ENCODE results near the gene DHX9. TPM values are rescaled to one million over a fixed set of nuclear protein-coding genes. Genes with fewer than 3 reads are reported as not detected.

Gene DHX9
- total RNA-seq, 1 donor, result 377 TPM

DNA sequence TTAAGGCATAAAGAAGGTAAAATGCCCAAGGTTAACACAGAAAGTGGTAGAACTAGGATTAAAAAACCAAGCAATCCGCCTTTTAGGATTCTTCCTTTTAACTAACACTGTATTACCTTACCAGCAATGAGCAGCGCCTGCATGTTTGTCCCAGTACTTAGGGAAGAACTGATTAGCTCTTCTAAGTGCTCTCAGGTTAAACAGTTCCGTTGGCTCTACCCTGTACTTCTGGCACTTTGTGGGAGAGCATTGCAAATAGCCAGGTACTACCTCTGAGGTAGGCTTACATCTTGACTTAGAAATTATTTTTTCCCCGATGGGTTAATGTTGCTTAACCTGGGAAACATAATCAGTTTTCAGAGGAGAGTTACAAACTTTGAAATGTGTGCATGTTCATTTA lies 21.5 kb downstream of the DHX9 start:
- Histone ChIP-seq H3K4me3 (ENCODE audit: low read length) (no peak overlapping the region), H3K27me3 (ENCODE audit: insufficient read depth, low read length) (no peaks in the 10 kb centered on the region), H3K9me3 (ENCODE audit: low read depth, low read length) (no peaks in the 10 kb centered on the region), H3K4me1 (ENCODE audit: insufficient read depth, low read length) (no peaks in the 10 kb centered on the region)

DNA sequence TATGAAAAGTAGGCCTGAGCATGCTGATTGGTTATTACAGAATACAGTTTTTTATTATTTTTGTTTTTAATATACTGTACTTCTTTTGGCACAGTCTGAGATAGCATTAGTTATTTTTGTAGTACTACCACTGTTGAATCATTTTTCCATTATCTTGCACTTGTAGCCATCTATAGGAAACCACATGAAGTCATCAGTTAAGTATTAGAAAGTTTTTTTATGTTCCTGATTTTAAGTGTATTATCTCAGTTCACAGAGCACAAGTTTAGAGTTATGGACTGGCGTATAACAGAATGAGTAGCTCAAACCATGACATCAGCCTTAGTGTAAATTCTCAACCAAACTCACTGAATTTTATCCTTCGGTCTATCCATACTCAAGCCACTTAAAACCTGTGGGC lies 22.8 kb downstream of the DHX9 start:
- Histone ChIP-seq H3K27me3 (ENCODE audit: insufficient read depth, low read length) (no peaks in the 10 kb centered on the region), H3K4me1 (ENCODE audit: insufficient read depth, low read length) (no peaks in the 10 kb centered on the region), H3K4me3 (ENCODE audit: low read length) (no peak overlapping the region), H3K9me3 (ENCODE audit: low read depth, low read length) (no peaks in the 10 kb centered on the region)

DNA sequence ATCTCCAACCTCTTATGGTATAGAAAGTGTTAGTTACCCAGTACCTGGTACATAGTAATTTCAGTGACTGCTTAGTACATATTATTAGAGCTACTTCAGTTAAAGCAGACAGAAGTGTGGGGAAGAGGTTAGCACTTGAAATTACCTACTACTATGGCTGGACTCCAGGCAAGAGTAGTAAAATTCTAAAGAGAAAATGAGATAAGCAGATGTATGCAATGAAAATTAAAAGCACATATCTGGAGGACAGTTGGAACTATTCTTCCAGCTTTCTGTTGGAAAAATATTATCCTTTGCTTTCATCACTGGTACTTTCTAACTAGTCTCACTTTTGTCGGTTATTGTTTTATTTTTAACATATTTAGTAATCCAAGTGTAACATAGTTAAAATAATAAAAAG lies 23.7 kb downstream of the DHX9 start:
- H3K4me3 ChIP-seq (ENCODE audit: low read length), result no peak overlapping the region
- no peaks in the 10 kb centered on the region for H3K9me3 ChIP-seq (ENCODE audit: low read depth, low read length)
- H3K4me1 ChIP-seq (ENCODE audit: insufficient read depth, low read length), result no peaks in the 10 kb centered on the region
- H3K27me3 ChIP-seq (ENCODE audit: insufficient read depth, low read length), result no peaks in the 10 kb centered on the region

GRCh38 chr1:182863940-182864339 lies 24.8 kb downstream of the DHX9 start:
- Histone ChIP-seq H3K27me3 (ENCODE audit: insufficient read depth, low read length) (no peaks in the 10 kb centered on the region), H3K9me3 (ENCODE audit: low read depth, low read length) (no peaks in the 10 kb centered on the region), H3K4me1 (ENCODE audit: insufficient read depth, low read length) (no peaks in the 10 kb centered on the region), H3K4me3 (ENCODE audit: low read length) (no peak overlapping the region)

DNA sequence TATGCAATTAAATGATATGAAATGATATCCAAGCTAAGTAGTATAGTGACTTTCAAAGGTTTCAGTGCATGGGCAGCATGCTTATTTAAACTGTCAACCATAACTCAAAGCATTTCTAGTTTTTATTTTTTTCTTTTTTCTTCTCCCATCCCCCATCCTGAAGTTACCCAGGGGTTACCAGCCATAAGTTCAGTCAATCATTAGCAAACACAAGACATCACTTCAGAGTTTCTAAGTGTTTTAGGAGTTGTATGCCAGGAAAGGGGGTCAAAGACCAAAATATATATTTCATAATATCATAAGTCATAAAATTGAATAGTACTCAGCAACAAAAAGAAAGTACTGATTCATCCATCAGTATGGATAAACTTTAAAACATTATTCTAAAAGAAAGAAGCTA lies 28.7 kb downstream of the DHX9 start:
- no peak overlapping the region for H3K4me3 ChIP-seq (ENCODE audit: low read length)
- H3K27me3 ChIP-seq (ENCODE audit: insufficient read depth, low read length), result no peaks in the 10 kb centered on the region
- no peaks in the 10 kb centered on the region for H3K4me1 ChIP-seq (ENCODE audit: insufficient read depth, low read length)
- H3K9me3 ChIP-seq (ENCODE audit: low read depth, low read length), result no peaks in the 10 kb centered on the region

DNA sequence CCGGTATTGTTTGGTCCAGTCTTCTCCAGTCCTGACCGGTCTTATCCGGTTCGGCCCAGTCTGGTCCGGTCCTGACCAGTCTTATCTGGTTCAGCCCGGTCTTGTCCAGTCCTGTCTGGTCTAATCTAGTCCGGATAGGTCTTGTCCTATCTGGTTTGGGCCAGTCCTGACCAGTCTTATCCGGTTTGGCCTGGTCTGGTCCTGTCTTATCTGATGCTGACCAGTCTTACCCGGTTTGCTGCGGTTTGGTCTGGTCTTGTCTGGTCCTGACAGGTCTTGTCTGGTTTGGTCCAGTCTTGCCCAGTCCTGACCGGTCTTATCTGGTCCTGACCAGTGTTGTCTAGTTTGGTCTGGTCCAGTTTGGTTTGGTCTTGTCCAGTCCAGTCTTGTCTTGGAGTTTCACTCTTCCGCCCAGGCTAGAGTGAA lies 30.1 kb downstream of the DHX9 start:
- Histone ChIP-seq H3K9me3 (ENCODE audit: low read depth, low read length) (no peaks in the 10 kb centered on the region), H3K4me3 (ENCODE audit: low read length) (no peak overlapping the region), H3K27me3 (ENCODE audit: insufficient read depth, low read length) (no peaks in the 10 kb centered on the region), H3K4me1 (ENCODE audit: insufficient read depth, low read length) (no peaks in the 10 kb centered on the region)

- Histone ChIP-seq H3K4me1 (ENCODE audit: insufficient read depth, low read length) (no peaks in the 10 kb centered on the region), H3K4me3 (ENCODE audit: low read length) (no peak overlapping the region), H3K27me3 (ENCODE audit: insufficient read depth, low read length) (no peaks in the 10 kb centered on the region), H3K9me3 (ENCODE audit: low read depth, low read length) (no peaks in the 10 kb centered on the region)
Measured at GRCh38 chr1:182872881-182873280, 33.7 kb downstream of the DHX9 start.

DNA sequence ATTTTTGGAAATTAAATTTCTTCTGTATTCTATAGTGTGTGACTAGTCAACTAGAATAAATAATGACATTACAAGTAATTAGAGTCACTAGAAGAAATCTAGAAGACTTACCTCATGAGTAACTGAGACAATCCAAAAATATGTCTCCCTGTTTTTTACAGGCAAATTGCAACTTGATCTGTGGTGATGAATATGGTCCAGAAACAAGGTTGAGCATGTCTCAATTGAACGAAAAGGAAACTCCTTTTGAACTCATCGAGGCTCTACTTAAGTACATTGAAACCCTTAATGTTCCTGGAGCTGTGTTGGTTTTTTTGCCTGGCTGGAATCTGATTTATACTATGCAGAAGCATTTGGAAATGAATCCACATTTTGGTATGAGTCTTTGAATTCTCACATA lies 36.7 kb downstream of the DHX9 start:
- Histone ChIP-seq H3K9me3 (ENCODE audit: low read depth, low read length) (no peaks in the 10 kb centered on the region), H3K27me3 (ENCODE audit: insufficient read depth, low read length) (no peaks in the 10 kb centered on the region), H3K4me1 (ENCODE audit: insufficient read depth, low read length) (no peaks in the 10 kb centered on the region), H3K4me3 (ENCODE audit: low read length) (no peak overlapping the region)

- Histone ChIP-seq H3K9me3 (ENCODE audit: low read depth, low read length) (no peaks in the 10 kb centered on the region), H3K4me1 (ENCODE audit: insufficient read depth, low read length) (no peaks in the 10 kb centered on the region), H3K27me3 (ENCODE audit: insufficient read depth, low read length) (no peaks in the 10 kb centered on the region), H3K4me3 (ENCODE audit: low read length) (no peak overlapping the region)
Measured at GRCh38 chr1:182877331-182877730, 38.2 kb downstream of the DHX9 start.

- H3K27me3 ChIP-seq (ENCODE audit: insufficient read depth, low read length), result no peaks in the 10 kb centered on the region
- H3K9me3 ChIP-seq (ENCODE audit: low read depth, low read length), result no peaks in the 10 kb centered on the region
- H3K4me3 ChIP-seq (ENCODE audit: low read length), result no peak overlapping the region
- no peaks in the 10 kb centered on the region for H3K4me1 ChIP-seq (ENCODE audit: insufficient read depth, low read length)
Measured at GRCh38 chr1:182877842-182878241, 38.7 kb downstream of the DHX9 start.

DNA sequence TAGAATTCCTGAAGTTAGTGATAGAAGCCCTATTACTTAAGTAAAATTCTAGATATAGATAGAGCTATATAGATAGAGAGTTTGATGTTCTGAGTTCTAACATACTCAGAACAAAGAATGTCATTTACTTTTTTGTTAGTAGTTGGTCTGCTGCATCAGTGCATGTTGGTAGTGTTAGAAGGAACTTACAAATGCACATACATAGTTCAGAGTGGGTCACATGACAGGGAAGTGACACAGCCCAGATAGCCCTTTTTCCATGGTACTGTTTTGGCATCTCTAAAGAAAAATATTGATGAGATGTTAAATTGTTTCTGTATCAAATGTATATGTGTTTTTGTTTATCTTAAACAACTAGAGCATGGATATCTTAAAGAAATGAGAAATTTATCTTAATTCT lies 45.7 kb downstream of the DHX9 start:
- no peaks in the 10 kb centered on the region for H3K4me1 ChIP-seq (ENCODE audit: insufficient read depth, low read length)
- no peaks in the 10 kb centered on the region for H3K27me3 ChIP-seq (ENCODE audit: insufficient read depth, low read length)
- H3K9me3 ChIP-seq (ENCODE audit: low read depth, low read length), result no peaks in the 10 kb centered on the region
- no peak overlapping the region for H3K4me3 ChIP-seq (ENCODE audit: low read length)

DNA sequence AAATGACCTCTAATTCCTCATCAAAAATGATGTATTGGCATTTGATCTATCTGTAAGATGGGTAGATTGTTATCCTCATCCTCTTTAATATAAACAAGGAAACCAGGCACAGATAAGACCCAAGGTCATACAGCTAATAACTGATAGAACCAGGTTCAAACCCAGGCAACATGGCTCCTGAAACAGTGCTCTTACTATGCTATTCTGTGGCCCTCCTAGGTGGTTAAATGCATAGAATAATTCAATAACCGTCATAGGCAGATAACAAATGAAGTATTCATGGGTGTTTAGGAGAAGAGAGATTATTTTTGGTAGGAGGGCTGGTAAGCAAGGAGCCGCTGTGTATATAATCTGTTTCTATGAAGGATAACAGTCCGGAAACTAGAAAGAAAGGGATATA lies 46.4 kb downstream of the DHX9 start:
- Histone ChIP-seq H3K4me3 (ENCODE audit: low read length) (no peak overlapping the region), H3K4me1 (ENCODE audit: insufficient read depth, low read length) (no peaks in the 10 kb centered on the region), H3K9me3 (ENCODE audit: low read depth, low read length) (no peaks in the 10 kb centered on the region), H3K27me3 (ENCODE audit: insufficient read depth, low read length) (no peaks in the 10 kb centered on the region)

- no peak overlapping the region for H3K4me3 ChIP-seq (ENCODE audit: low read length)
- no peaks in the 10 kb centered on the region for H3K4me1 ChIP-seq (ENCODE audit: insufficient read depth, low read length)
- no peaks in the 10 kb centered on the region for H3K9me3 ChIP-seq (ENCODE audit: low read depth, low read length)
- no peaks in the 10 kb centered on the region for H3K27me3 ChIP-seq (ENCODE audit: insufficient read depth, low read length)
Measured at GRCh38 chr1:182886985-182887384, 47.8 kb downstream of the DHX9 start.

- Histone ChIP-seq H3K4me3 (ENCODE audit: low read length) (no peak overlapping the region), H3K9me3 (ENCODE audit: low read depth, low read length) (no peaks in the 10 kb centered on the region), H3K4me1 (ENCODE audit: insufficient read depth, low read length) (no peaks in the 10 kb centered on the region), H3K27me3 (ENCODE audit: insufficient read depth, low read length) (no peaks in the 10 kb centered on the region)
Measured at GRCh38 chr1:182888736-182889531, 49.8 kb downstream of the DHX9 start.

GRCh38 chr1:182889997-182890396 lies 50.9 kb downstream of the DHX9 start:
- Histone ChIP-seq H3K9me3 (ENCODE audit: low read depth, low read length) (no peaks in the 10 kb centered on the region), H3K4me1 (ENCODE audit: insufficient read depth, low read length) (no peaks in the 10 kb centered on the region), H3K4me3 (ENCODE audit: low read length) (no peak overlapping the region)

DNA sequence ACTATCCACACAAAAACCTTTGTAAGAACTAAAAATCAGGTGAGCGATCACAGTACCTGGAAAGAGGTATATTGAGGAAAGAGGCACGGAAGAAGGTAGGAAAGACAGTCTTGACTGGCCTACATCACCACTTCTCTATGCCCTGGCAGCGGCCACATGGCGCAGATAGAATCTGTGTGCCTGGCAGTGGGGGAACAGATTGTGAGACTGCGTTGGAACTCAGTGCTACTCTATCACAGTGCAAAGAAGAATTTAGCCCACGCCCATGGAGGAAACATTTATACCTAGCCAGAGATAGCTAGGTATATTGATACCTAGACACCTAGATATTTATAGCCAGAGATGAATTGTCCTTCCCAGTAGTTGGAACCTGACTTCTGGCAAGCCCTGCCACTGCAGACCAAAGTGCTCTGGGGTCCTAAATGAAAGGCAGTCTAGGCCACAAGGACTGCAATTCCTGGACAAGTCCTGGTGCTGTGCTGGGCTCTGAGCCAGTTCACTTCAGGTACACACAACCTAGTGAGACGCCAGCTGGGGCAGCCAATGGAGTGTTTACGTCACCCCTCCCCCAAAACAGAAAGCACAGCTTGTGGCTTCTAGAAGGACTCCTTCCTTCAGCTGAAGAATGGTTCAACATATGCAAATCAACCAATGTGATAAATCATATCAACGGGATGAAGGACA lies 51.9 kb downstream of the DHX9 start:
- Histone ChIP-seq H3K9me3 (ENCODE audit: low read depth, low read length) (no peaks in the 10 kb centered on the region), H3K4me3 (ENCODE audit: low read length) (no peak overlapping the region), H3K4me1 (ENCODE audit: insufficient read depth, low read length) (no peaks in the 10 kb centered on the region), H3K27me3 (ENCODE audit: insufficient read depth, low read length) (no peaks in the 10 kb centered on the region)

More at GRCh38 chr1:182889997-182890396, 50.9 kb downstream of the DHX9 start:
- no peaks in the 10 kb centered on the region for H3K27me3 ChIP-seq (ENCODE audit: insufficient read depth, low read length)

Data from mononuclear cell (primary cell).